HCT116 (cell line): ENCODE measurements around the gene PLCH2.

Source experiments
- CBX3 ChIP-seq: IDR thresholded peaks from 2 replicates; pipeline ENCODE4 v1.6.1; 2012; ENCODE audit warnings: low read depth
- CEBPB ChIP-seq: IDR thresholded peaks from 2 replicates; pipeline ENCODE4 v1.6.1; 2012; ENCODE audit warnings: low read depth
- EZH2 ChIP-seq: fragments of 200-600 bp; sonication (generic); IDR thresholded peaks from 2 replicates; pipeline ENCODE4 v1.6.1; 2017; ENCODE audit warnings: antibody characterized with exemption, mixed run types
- EZH2phosphoT487 ChIP-seq: fragments of 200-600 bp; IDR thresholded peaks from 2 replicates; pipeline ENCODE4 v1.6.1; 2018; ENCODE audit warnings: antibody characterized with exemption, borderline replicate concordance
- JUND ChIP-seq: IDR thresholded peaks from 2 replicates; pipeline ENCODE4 v1.6.1; 2012
- POLR2A ChIP-seq: IDR thresholded peaks from 2 replicates; pipeline ENCODE4 v1.7.0; 2011; ENCODE audit warnings: borderline replicate concordance; ENCODE audit not compliant: insufficient read depth, insufficient read length; ENCODE audit errors: extremely low read depth
- POLR2AphosphoS5 ChIP-seq: IDR thresholded peaks from 2 replicates; pipeline ENCODE4 v1.6.1; 2011; ENCODE audit warnings: mild to moderate bottlenecking, low read depth, low read length, moderate library complexity
- RAD21 ChIP-seq: IDR thresholded peaks from 2 replicates; pipeline ENCODE4 v1.6.1; 2012; ENCODE audit warnings: low read depth, mild to moderate bottlenecking
- ZNF274 ChIP-seq: fragments of 200-500 bp; sonication (Bioruptor generic); IDR thresholded peaks from 2 replicates; pipeline ENCODE4 v1.6.1; 2014; ENCODE audit warnings: mild to moderate bottlenecking, low read depth, low read length, inconsistent platforms
- TF ChIP-seq, protein P1 (sequence below), 3 experiments: fragments of 200-600 bp in 1 of 3; sonication (generic) in 1 of 3; IDR thresholded peaks in 2 of 3; conservative IDR thresholded peaks in 1 of 3; 2 replicates each; pipeline ENCODE4 v1.5.1; 2012 to 2017; ENCODE audit warnings: low read depth in 2 of 3, low read length in 2 of 3, antibody characterized with exemption in 1 of 3, borderline replicate concordance in 1 of 3, control low read depth in 1 of 3, mild to moderate bottlenecking in 1 of 3, mixed read lengths in 1 of 3, mixed run types in 1 of 3, moderate library complexity in 1 of 3; ENCODE audit not compliant: insufficient read depth in 1 of 3
- TF ChIP-seq, protein P2 (sequence below): IDR thresholded peaks from 2 replicates; pipeline ENCODE4 v1.6.1; 2012
- TF ChIP-seq, protein P3 (sequence below): IDR thresholded peaks from 2 replicates; pipeline ENCODE4 v1.6.1; 2012; ENCODE audit warnings: low read depth

DNA sequence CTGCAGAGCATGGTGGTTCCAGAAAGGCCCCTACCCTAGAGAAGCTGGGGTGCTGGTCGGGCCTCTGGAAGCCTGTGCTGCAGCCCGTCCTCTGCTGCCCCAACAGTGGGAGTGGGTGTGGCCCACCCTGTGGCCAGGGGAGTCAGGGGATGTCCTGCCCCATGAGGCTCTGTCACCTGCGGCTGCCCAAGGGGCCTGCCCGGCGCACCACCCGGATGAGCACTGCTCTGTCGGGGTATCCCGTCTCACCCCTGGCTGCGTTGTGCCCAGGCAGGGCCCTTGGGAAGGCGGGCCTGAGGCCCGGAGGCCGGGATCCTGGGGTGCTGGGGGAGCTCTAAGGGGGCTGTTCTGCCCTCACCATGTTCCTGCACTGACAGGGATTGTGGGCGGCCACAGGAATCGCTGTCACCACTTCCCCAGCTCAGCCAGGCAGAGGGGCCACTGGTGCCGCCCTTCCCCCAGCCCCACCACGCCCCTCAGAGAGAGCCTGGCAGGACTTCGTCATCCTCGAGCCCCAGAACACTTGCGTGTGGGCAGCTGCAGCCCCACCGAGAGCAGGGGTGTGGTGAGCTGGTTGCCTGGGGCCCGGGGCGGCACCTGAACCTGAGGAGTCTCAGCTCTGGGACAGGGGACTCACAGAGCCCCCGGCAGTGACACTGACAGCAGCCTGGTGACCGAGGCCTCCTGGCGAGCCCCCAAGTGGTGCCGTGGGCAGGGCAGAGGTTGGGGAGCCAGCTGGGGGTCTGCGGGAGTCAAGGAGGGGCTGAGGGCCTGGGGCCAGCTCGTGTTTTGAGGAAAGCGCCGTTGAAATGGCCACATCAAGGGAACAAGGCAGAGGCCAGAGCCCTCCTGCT lies 30.1 kb downstream of the PLCH2 start:
- TF ChIP-seq, protein P1, sequence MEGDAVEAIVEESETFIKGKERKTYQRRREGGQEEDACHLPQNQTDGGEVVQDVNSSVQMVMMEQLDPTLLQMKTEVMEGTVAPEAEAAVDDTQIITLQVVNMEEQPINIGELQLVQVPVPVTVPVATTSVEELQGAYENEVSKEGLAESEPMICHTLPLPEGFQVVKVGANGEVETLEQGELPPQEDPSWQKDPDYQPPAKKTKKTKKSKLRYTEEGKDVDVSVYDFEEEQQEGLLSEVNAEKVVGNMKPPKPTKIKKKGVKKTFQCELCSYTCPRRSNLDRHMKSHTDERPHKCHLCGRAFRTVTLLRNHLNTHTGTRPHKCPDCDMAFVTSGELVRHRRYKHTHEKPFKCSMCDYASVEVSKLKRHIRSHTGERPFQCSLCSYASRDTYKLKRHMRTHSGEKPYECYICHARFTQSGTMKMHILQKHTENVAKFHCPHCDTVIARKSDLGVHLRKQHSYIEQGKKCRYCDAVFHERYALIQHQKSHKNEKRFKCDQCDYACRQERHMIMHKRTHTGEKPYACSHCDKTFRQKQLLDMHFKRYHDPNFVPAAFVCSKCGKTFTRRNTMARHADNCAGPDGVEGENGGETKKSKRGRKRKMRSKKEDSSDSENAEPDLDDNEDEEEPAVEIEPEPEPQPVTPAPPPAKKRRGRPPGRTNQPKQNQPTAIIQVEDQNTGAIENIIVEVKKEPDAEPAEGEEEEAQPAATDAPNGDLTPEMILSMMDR (IDR thresholded peaks at IDR 0.05 in 2 of 3, conservative IDR thresholded peaks at IDR 0.05 in 1 of 3; ENCODE audit: borderline replicate concordance in 1 of 3, insufficient read depth in 1 of 3, low read depth in 2 of 3, low read length in 2 of 3): no peak
- TF ChIP-seq POLR2A: no peak
- TF ChIP-seq POLR2AphosphoS5: no peak
- TF ChIP-seq EZH2phosphoT487: no peak
- TF ChIP-seq ZNF274: no peak
- TF ChIP-seq EZH2: no peak
- TF ChIP-seq CBX3: no peak
- TF ChIP-seq JUND: no peak
- TF ChIP-seq, protein P2, sequence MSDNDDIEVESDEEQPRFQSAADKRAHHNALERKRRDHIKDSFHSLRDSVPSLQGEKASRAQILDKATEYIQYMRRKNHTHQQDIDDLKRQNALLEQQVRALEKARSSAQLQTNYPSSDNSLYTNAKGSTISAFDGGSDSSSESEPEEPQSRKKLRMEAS: no peak
- TF ChIP-seq RAD21: no peak
- no peak for TF ChIP-seq CEBPB
- TF ChIP-seq, protein P3, sequence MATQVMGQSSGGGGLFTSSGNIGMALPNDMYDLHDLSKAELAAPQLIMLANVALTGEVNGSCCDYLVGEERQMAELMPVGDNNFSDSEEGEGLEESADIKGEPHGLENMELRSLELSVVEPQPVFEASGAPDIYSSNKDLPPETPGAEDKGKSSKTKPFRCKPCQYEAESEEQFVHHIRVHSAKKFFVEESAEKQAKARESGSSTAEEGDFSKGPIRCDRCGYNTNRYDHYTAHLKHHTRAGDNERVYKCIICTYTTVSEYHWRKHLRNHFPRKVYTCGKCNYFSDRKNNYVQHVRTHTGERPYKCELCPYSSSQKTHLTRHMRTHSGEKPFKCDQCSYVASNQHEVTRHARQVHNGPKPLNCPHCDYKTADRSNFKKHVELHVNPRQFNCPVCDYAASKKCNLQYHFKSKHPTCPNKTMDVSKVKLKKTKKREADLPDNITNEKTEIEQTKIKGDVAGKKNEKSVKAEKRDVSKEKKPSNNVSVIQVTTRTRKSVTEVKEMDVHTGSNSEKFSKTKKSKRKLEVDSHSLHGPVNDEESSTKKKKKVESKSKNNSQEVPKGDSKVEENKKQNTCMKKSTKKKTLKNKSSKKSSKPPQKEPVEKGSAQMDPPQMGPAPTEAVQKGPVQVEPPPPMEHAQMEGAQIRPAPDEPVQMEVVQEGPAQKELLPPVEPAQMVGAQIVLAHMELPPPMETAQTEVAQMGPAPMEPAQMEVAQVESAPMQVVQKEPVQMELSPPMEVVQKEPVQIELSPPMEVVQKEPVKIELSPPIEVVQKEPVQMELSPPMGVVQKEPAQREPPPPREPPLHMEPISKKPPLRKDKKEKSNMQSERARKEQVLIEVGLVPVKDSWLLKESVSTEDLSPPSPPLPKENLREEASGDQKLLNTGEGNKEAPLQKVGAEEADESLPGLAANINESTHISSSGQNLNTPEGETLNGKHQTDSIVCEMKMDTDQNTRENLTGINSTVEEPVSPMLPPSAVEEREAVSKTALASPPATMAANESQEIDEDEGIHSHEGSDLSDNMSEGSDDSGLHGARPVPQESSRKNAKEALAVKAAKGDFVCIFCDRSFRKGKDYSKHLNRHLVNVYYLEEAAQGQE: no peak
